OCI-LY1 (cell line): ENCODE data around the gene TNS1.

Experiments
- H2AFZ ChIP-seq: fragments of 200-600 bp; sonication (generic), shearing (Covaris generic); 2 replicates; pipeline ENCODE4 v1.6.0; 2014; ENCODE audit warnings: antibody characterized with exemption, mild to moderate bottlenecking, low read length
- H3F3A ChIP-seq: fragments of 200-600 bp; sonication (generic), shearing (Covaris generic); 2 replicates; pipeline ENCODE4 v1.6.0; 2014; ENCODE audit warnings: mild to moderate bottlenecking, antibody characterized with exemption, low read length, moderate library complexity; ENCODE audit not compliant: insufficient read depth
- H3K27ac ChIP-seq: fragments of 200-600 bp; sonication (generic); 2 replicates; pipeline ENCODE4 v1.5.1; 2014; ENCODE audit warnings: low read length, mixed run types, mild to moderate bottlenecking, low read depth; ENCODE audit not compliant: poor library complexity, severe bottlenecking
- H3K27me3 ChIP-seq: fragments of 200-600 bp; sonication (generic); 2 replicates; pipeline ENCODE4 v1.6.0; 2014; ENCODE audit warnings: antibody characterized with exemption, mild to moderate bottlenecking, low read length, moderate library complexity; ENCODE audit not compliant: insufficient read depth
- H3K36me3 ChIP-seq: fragments of 200-600 bp; sonication (generic); 2 replicates; pipeline ENCODE4 v1.6.1; 2014; ENCODE audit warnings: mild to moderate bottlenecking, antibody characterized with exemption, low read length, moderate library complexity, mixed read lengths; ENCODE audit not compliant: insufficient read depth
- H3K4me1 ChIP-seq: fragments of 200-600 bp; sonication (generic); 2 replicates; pipeline ENCODE4 v1.5.1; 2014; ENCODE audit warnings: mild to moderate bottlenecking, low read length, moderate library complexity; ENCODE audit not compliant: insufficient read depth, severe bottlenecking
- H3K4me2 ChIP-seq: fragments of 200-600 bp; sonication (generic), shearing (Covaris generic); 2 replicates; pipeline ENCODE4 v1.6.1; 2014; ENCODE audit warnings: low read length
- H3K4me3 ChIP-seq: fragments of 200-600 bp; sonication (generic); 2 replicates; pipeline ENCODE4 v1.5.1; 2014; ENCODE audit warnings: low read length, low read depth, mild to moderate bottlenecking, mixed read lengths; ENCODE audit not compliant: poor library complexity, severe bottlenecking
- H3K79me2 ChIP-seq: fragments of 200-600 bp; shearing (Covaris generic); 2 replicates; pipeline ENCODE4 v1.6.1; 2016; ENCODE audit warnings: mixed run types, low read length, mixed read lengths; ENCODE audit not compliant: insufficient read depth
- H3K9ac ChIP-seq: fragments of 200-600 bp; sonication (generic), shearing (Covaris generic); 2 replicates; pipeline ENCODE4 v1.6.1; 2014; ENCODE audit warnings: mild to moderate bottlenecking, low read length, mixed read lengths
- H3K9me2 ChIP-seq: fragments of 200-600 bp; sonication (generic), shearing (Covaris generic); 2 replicates; pipeline ENCODE4 v1.6.1; 2014; ENCODE audit warnings: low read depth, mild to moderate bottlenecking, low read length, mixed read lengths
- H3K9me3 ChIP-seq: fragments of 200-600 bp; shearing (Covaris generic); 2 replicates; pipeline ENCODE4 v1.6.1; 2014; ENCODE audit warnings: low read length, mixed read lengths
- H4K20me1 ChIP-seq: fragments of 200-600 bp; sonication (generic), shearing (Covaris generic); 2 replicates; pipeline ENCODE4 v1.6.0; 2016; ENCODE audit warnings: mild to moderate bottlenecking, low read length; ENCODE audit not compliant: insufficient read depth
- CTCF ChIP-seq: fragments of 200-600 bp; sonication (generic), shearing (Covaris generic); IDR thresholded peaks from 2 replicates; pipeline ENCODE4 v1.5.1; 2017; ENCODE audit warnings: mild to moderate bottlenecking, antibody characterized with exemption, low read length, moderate library complexity, mixed read lengths
- EZH2 ChIP-seq: fragments of 200-600 bp; sonication (generic), shearing (Covaris generic); IDR thresholded peaks from 2 replicates; pipeline ENCODE4 v1.8.0; 2017; ENCODE audit warnings: borderline replicate concordance, mixed run types, mild to moderate bottlenecking, antibody characterized with exemption, low read length, moderate library complexity, mixed read lengths

The TNS1 gene

GRCh38 chr2:217954469-217954868, 48.3 kb downstream of the TNS1 start:
- Histone ChIP-seq H3K9me2 (no peaks in the 10 kb centered on the region), H3K9ac (no peak overlapping the region), H3K36me3 (no peaks in the 10 kb centered on the region), H3K9me3 (no peaks in the 10 kb centered on the region), H2AFZ (no peak overlapping the region), H3K4me2 (no peak overlapping the region), H3K79me2 (no peaks in the 10 kb centered on the region), H3F3A (no peaks in the 10 kb centered on the region), H3K4me1 (no peaks in the 10 kb centered on the region), H3K4me3 (no peak overlapping the region), H4K20me1 (no peaks in the 10 kb centered on the region), H3K27me3 (0 out of 2 replicates have a peak, but pooled peaks cover 5% of the 10 kb centered on the region), H3K27ac (no peak overlapping the region)
- TF ChIP-seq CTCF (no peak), EZH2 (no peak)

DNA sequence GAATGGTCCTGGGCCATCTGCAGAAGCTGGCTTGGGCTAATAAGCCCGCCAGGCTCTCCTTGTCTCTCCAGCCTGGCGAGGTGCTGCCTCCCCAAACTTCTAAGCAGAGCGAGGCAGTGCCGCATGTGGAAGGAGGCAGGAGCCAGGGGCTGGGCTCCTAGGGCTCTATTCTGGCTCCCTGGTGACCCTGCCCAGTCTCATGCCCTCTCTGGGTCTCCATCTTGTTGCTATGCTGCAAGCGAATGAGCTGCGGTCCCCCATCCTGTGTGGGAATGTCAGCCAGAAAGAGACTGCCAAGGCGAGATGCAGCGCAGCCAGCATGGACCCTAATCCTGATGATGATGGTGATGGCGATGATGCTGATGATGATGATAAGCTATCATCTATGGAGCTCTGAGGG, 48.7 kb downstream of the TNS1 start:
- Histone ChIP-seq H3K4me2 (no peak overlapping the region), H3K4me1 (no peaks in the 10 kb centered on the region), H3K9me3 (no peaks in the 10 kb centered on the region), H3K4me3 (no peak overlapping the region), H3K36me3 (no peaks in the 10 kb centered on the region), H3K9ac (no peak overlapping the region), H4K20me1 (no peaks in the 10 kb centered on the region), H3F3A (no peaks in the 10 kb centered on the region), H3K27me3 (0 out of 2 replicates have a peak, but pooled peaks cover 5% of the 10 kb centered on the region), H3K27ac (no peak overlapping the region), H2AFZ (no peak overlapping the region), H3K79me2 (no peaks in the 10 kb centered on the region), H3K9me2 (no peaks in the 10 kb centered on the region)
- TF ChIP-seq CTCF (no peak), EZH2 (no peak)

DNA sequence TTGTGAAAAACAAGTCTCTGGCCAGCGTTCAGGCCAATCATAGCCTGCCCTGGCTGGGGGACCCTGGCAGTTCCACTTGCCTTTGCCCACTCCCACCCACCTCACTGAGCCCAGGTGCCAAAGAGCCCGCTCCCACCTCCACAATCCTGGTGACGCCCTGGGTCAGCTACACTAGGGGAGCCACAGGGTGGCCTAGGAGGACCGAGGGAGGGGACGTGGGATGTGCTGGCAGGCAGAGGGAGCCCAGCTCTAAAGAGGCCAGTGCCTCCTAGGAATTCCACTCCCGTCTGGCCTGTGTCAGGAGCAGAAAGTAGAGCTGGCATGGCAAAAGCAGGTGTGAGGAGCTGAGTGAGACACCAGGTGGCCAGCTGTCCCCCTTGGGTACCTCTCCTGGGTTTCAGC, 49.3 kb downstream of the TNS1 start:
- no peak overlapping the region for H3K4me2 ChIP-seq
- no peaks in the 10 kb centered on the region for H3K9me3 ChIP-seq
- H3K4me3 ChIP-seq = no peak overlapping the region
- H3K4me1 ChIP-seq = no peaks in the 10 kb centered on the region
- no peak overlapping the region for H3K9ac ChIP-seq
- H3F3A ChIP-seq = no peaks in the 10 kb centered on the region
- TF ChIP-seq EZH2 (no peak), CTCF (no peak)
- no peaks in the 10 kb centered on the region for H3K36me3 ChIP-seq
- H4K20me1 ChIP-seq = no peaks in the 10 kb centered on the region
- no peaks in the 10 kb centered on the region for H3K9me2 ChIP-seq
- H3K27ac ChIP-seq = no peak overlapping the region
- no peak overlapping the region for H2AFZ ChIP-seq
- H3K27me3 ChIP-seq = 0 out of 2 replicates have a peak, but pooled peaks cover 5% of the 10 kb centered on the region
- no peaks in the 10 kb centered on the region for H3K79me2 ChIP-seq
